Activated naive CD4-positive, alpha-beta T cell treated with Interleukin-2 at 50 U/mL for 16 hours (primary cell): ENCODE data around the gene HTT-AS.
A peak's percentile ranks its signal among the peaks of the same experiment; 100 is the strongest.

Source experiments
- DNase-seq: peaks from one replicate; pipeline ENCODE4 v3.0.0-alpha.2; 2020

Gene HTT-AS

DNA sequence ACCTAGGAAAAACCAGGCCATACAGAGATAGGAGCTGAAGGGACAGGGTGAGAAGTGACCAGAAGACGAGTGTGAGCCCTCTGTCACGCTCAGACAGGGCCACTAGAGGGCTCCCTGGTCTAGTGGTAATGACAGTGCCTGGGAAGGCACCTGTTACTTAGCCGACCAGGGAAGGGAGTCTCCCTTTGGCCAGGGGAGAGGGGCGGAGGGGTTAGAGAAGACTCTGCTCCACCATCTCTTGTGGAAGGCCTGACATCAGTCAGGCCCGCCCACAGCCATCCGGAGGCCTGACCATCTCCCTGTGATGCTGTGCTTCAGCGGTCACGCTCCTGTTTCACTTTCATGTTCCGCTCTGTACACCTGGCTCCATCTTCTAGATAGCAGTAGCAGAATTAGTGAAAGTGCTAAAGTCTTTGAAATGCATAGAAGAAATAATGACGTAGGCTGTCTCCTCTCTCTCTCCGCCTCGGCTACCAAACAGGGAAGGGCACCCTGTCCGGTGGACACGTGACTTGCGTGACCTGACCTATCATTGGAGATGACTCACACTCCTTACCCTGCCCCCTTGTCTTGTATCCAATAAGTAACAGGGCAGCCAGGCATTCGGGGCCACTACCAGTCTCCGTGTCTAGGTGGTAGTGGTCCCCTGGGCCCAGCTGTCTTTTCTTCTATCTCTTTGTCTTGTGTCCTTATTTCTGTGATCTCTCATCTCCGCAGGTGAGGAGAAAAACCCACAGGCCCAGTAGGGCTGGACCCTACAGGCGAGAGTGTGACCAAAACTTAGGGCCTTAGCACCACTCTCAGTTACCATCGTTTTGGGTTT, 26.7 kb downstream of the HTT-AS start:
- peak; percentile 76 for DNase-seq

GRCh38 chr4:3046623-3047022, 27.7 kb downstream of the HTT-AS start:
- no peak for DNase-seq

- no peak for DNase-seq
Measured at GRCh38 chr4:3046162-3046561, 28.2 kb downstream of the HTT-AS start.

- DNase-seq: peak; percentile 63
Measured at GRCh38 chr4:3044870-3045819, 29.2 kb downstream of the HTT-AS start.

DNA sequence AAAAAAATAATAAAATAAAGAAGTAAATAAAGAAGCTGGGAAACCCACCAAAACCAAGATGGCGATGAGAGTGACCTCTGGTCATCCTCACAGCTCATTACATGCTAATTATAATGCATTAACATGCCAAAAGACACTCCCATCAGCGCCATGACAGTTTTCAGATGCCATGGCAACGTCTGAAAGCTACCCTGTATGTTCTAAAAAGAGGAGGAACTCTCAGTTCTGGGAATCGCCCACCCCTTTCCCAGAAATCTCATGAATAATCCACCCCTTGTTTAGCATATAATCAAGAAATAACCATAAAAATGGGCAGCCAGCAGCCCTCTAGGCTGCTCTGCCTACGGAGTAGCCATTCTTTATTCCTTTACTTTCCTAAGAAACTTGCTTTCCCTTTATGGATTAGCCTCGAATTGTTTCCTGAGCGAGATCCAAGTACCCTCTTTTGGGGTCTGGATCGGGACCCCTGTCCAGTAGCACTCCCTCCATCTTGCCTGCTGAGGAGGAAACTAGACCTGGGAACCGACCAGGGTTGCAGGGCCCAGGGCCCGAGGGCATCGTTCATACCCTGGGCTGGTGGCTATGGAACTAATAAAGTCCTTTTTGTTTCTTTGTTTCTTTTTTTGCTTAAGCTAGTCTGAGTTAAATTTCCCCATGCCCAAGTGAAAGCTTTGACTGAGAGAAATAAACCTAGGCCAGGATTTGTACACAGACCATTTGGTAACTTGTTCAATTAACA, 30.9 kb downstream of the HTT-AS start:
- no peak for DNase-seq

GRCh38 chr4:3042226-3042625, 32.1 kb downstream of the HTT-AS start:
- no peak for DNase-seq

DNA sequence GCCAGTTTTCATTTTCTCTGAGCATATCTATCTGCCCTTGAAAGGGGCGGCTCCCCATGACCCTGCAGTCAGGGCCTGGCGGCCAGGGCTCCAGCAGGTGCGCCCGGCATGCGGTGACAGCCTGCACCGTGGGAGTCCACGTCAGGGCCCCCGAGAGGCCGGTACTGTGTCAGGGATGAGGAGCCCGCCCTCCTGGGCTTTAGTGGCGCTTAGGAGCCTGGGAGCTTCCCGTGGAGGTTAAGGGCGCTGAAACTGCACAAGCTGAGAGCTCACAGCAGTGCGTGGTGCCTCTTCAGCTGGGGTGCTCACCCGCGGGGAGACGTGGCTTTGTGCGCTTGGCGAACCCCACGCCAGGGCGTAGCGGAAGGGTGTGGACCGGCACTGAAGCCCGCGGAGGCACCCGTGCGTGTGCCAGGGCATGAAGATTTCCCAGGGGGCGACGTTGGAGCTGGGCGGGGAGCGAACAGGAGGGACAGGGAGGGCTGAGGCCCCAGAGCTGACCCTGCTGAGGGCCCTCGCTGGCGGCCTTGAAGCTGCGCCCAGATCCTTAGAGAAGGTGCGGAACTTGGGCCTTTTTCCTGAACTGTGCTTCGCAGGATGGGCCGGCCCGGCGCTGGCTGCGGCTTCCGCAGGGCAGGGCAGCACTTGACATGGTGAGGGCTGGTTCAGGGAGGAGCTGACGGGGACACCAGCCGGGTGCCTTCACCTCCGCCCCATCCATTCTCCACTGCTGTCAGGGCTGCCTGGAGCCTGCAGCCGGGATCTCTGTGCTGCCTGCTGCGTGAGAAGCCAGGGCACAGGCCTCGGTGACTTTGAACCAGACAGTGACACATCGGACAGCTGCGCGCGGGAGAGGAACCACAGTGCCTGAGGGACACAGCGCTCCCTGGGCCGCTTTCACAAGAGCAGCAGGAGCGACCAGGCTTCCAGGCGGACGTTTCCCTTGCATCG, 32.9 kb downstream of the HTT-AS start:
- peak; percentile 27 for DNase-seq

DNA sequence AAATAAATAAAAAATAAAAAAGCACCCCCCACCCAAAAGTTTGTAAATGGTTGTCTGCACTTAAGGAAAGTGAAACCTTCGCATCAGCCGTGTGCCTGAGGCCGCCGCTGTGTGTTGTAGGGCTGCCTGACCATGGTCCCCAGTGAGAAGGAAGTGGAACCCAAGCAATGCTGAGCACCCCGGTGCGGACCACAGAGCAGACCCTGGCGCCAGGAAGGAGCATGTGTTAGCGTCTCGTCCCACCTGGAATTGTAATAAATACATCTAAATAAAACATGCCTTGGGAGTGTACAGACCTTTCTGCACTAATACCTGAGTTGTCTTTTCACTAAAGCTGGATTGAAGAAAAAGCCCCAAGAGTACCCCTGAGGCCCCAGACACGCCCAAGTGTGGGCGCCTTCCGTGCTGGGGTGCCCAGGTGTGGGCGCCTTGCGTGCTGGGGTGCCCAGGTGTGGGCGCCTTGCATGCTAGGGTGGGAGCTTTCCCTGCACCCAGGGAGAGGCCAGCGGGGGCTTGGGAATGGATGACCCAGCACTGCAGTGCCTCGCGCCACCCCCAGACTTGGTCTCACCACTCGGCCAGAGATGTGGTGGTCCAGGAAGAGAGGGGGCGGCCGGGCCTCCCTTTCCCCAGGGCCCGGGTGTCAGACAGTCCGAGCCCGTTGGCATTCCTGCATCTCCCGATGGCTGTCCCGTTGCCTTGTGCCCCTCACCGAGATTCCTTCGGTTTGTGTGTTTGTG, 33.7 kb downstream of the HTT-AS start:
- no peak for DNase-seq

GRCh38 chr4:3039706-3040366, 34.5 kb downstream of the HTT-AS start:
- no peak for DNase-seq

- DNase-seq: no peak
Measured at GRCh38 chr4:3037957-3038461, 36.3 kb downstream of the HTT-AS start.

DNA sequence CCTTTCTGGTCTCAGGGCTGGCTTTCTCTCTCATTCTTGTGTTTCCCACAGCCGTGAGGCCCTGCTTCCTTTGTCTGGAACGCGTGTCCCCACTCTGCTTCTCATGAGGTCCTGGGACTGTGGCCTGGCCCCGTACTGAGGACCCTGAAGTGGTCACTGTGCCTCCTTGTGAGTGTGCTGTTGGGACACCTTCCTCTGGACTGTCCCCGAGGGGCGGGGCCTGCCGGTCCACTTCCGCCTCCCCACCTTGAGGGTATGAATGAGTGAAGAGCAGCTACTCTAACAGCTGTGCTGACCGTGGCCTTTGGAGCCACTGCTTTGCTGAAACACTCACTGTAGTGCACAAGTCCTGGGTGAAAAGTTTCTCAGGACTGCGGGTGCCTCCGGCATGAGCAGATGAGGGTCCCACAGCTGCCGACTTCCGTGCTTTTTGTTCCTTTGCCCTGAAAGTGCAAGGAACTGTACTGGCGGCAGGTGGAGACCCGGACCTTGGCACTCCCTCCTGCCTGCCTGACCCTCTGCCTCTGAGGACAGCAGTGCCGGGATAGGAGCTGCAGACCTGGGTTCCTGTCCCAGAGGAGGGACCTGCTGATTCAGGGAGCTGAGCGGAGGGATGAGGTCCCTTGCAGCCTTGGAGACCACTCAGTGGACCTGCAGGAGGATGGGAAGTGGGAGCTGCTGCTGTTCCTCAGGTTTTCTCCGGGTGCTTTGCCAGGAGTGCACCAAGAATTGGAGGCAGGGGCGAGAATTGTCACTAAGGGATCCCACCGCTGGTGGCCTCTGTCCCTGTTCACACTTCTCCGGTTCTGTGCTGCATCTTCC, 38.0 kb downstream of the HTT-AS start:
- no peak for DNase-seq

DNA sequence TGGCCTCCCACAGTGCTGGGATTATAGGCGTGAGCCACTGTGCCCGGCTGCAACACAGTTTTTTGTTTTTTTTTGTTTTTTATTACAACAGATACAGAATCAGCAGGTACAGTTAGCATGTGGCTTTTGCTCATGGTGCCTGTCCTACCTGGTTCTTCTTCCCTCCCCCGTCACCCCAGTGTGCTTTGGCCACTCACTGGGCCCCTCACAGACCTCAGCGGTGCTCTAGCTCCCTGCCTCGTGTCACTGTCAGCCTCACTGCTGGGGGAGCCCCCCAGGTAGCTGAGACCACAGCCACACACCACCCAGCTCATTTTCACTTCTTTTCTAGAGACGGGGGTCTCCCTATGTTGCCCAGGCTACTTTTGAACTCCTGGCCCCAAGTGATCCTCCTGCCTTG, 38.7 kb downstream of the HTT-AS start:
- DNase-seq: no peak

DNA sequence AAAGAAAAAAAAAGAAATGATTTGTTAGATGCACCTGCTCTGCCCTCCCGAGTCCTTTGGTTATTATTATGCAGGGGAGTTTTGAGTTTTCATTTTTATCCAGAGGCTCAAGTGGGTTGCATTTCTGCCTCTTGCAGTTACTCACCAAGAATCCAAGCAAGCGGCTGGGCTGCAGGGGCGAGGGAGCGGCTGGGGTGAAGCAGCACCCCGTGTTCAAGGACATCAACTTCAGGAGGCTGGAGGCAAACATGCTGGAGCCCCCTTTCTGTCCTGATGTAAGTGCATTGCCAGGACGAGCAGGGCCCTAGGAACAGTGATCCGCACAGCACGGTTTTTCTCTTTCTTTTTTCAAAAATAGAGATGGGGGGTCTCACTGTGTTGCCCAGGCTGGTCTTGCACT, 39.1 kb downstream of the HTT-AS start:
- DNase-seq: no peak

GRCh38 chr4:3034231-3034630, 40.1 kb downstream of the HTT-AS start:
- DNase-seq: no peak

DNA sequence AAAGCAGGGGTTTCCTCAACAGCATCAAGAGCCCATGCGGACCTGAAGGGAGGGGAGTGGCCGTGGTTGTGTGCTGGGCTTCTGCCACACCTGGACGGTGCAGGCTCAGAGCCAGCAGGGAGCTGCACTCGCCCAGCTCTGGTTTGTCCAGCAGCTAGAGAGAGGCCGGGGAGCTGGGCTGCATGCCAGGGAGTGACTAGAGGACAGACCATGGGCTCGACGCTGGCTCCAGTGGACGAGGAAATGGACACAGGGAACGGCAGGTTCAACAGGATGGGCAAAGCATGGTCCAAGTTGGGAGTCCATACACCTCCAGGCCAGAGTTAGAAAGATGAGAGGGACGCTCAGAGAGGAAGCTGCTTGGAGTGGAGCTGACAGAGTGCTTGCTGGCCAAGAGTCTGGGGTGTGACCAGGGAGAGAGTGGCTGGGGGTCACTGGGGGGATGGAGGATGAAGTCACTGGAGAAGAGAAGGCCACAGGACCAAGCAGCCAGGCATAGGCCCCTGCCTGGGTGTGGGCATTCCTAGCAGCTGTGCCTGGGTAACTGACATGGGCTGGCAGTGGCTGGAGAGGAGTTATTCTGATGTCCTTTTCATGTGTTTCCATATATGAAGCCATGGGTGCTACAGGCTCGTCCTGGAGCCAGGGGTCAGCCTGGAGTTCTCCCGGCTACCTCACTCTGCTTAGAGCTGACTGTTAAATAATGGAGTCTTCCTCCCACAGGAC, 42.8 kb downstream of the HTT-AS start:
- no peak for DNase-seq

- no peak for DNase-seq
Measured at GRCh38 chr4:3030566-3031356, 43.6 kb downstream of the HTT-AS start.

DNA sequence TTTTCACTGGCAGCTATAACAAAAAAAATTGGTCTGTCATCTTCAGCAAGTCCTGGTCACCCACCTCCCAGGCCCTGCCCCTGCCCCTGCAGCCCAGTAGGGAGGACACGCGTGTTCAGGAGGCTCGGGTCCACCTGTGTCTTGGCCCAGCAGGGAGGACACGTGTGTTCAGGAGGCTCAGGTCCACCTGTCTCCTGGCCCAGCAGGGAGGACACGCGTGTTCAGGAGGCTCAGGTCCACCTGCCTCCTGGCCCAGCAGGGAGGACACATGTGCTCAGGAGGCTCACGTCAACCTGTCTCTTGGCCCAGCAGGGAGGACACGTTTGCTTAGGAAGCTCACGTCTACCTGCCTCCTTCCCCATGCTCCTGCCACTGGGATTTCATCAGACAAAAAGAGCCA, 44.9 kb downstream of the HTT-AS start:
- DNase-seq: no peak

GRCh38 chr4:3026540-3026939, 47.8 kb downstream of the HTT-AS start:
- DNase-seq: no peak
